Activated naive CD4-positive, alpha-beta T cell treated with anti-CD3 and anti-CD28 coated beads, Interleukin-2, amount 10 ng/mL, durations not matched to agents 7 days and 5 days (primary cell): Measurements from ENCODE around the gene ACHE.
"Not testable (repeated sequence)": the region's sequence is repeated elsewhere in the genome, so short reads cannot be mapped to it uniquely, and the experiment has no call there.

Source experiments
- CTCF ChIA-PET: fragments of 350-600 bp; sonication (Branson Sonifier 250); formaldehyde crosslinking; loops from one replicate; lab custom pipeline; 2021; ENCODE audit warnings: antibody characterized with exemption; lab: Charles Lee
- DNase-seq: peaks from one replicate; pipeline ENCODE4 v3.0.0-alpha.2; 2020
- H3K27ac Mint-ChIP-seq: one replicate; pipeline ENCODE4 v1.8.0; 2021; ENCODE audit warnings: mild to moderate bottlenecking, moderate library complexity, mixed read lengths
- H3K27me3 Mint-ChIP-seq: one replicate; pipeline ENCODE4 v1.8.0; 2021; ENCODE audit warnings: mild to moderate bottlenecking, mixed read lengths
- H3K36me3 Mint-ChIP-seq: one replicate; pipeline ENCODE4 v1.8.0; 2021; ENCODE audit warnings: mixed read lengths
- H3K4me1 Mint-ChIP-seq: one replicate; pipeline ENCODE4 v1.8.0; 2021; ENCODE audit warnings: mixed read lengths
- H3K4me3 Mint-ChIP-seq: one replicate; pipeline ENCODE4 v1.8.0; 2021; ENCODE audit warnings: mild to moderate bottlenecking, moderate library complexity, mixed read lengths
- H3K9me3 Mint-ChIP-seq: one replicate; pipeline ENCODE4 v1.8.0; 2021; ENCODE audit warnings: mixed read lengths

Gene ACHE

DNA sequence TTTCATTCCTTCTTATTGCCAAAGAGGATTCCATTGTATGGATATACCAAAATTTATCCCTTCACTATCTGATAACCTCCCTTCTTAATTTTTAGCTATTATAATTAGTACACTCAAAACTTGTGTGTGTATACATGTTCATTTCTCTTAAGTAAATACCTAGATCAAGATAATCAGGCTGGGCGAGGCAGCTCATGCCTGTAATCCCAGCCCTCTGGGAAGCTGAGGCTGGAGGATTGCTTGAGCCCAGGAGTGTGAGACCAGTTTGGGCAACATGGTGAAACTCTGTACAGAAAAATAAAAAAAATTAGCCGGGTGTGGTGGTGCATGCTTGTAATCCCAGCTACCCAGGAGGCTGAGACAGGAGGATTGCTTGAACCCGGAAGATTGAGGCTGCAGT, 15.8 kb upstream of the ACHE start:
- Mint-ChIP-seq H3K9me3 (no peaks in the 10 kb centered on the region), H3K4me1 (peaks cover 7% of the 10 kb centered on the region), H3K36me3 (no peaks in the 10 kb centered on the region), H3K27me3 (peaks cover 15% of the 10 kb centered on the region), H3K4me3 (no peak overlapping the region), H3K27ac (no peak overlapping the region)
- CTCF ChIA-PET = interaction anchor here (0.6 kb wide), 1 partner anchor 1191 kb away, joined by 3 read pairs; no protein-coding TSS in a partner anchor
- DNase-seq = no peak

DNA sequence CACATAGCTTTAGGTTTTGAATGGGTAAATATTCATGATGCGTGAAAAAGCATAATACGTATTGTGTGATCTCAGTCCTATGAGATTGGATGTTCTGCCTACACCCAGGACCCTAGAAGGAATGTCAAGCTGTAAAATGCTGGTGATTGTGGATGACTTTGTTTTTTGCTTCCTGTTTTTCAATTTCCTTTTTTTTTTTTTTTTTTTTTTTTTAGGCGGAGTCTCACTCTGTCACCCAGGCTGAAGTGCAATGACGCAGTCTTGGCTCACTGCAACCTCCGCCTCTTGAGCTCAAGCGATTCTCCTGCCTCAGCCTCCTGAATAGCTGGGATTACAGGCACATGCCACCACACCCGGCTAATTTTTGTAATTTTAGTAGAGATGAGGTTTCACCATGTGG, 14.8 kb upstream of the ACHE start:
- H3K27ac Mint-ChIP-seq, DNase-seq, CTCF ChIA-PET, H3K4me3 Mint-ChIP-seq, H3K36me3 Mint-ChIP-seq, H3K4me1 Mint-ChIP-seq, H3K9me3 Mint-ChIP-seq: not testable (repeated sequence)
- H3K27me3 Mint-ChIP-seq = peaks cover 15% of the 10 kb centered on the region

DNA sequence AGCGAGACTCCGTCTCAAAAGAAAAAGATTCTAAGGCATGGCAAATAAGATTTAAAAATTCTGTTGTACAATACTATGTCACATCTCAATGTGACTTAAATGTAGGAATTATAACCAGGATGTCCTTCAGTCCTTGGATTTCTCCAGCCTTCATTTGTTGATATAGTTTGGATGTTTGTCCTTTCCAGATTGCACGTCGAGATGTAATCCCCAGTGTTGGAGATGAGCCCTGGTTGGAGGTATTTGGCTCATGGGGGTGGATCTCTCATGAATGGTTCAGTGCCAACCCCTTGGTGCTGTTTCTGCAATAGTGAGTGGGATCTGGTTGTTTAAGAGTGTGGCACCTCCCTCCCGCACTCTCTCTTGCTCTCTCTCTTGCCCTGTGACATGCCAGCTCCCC, 12.8 kb upstream of the ACHE start:
- no peaks in the 10 kb centered on the region for H3K36me3 Mint-ChIP-seq
- H3K4me1 Mint-ChIP-seq = peaks cover 7% of the 10 kb centered on the region
- peaks cover 15% of the 10 kb centered on the region for H3K27me3 Mint-ChIP-seq
- no peak overlapping the region for H3K27ac Mint-ChIP-seq
- H3K4me3 Mint-ChIP-seq = no peak overlapping the region
- no peaks in the 10 kb centered on the region for H3K9me3 Mint-ChIP-seq
- no peak for DNase-seq
- CTCF ChIA-PET = no interaction called here

DNA sequence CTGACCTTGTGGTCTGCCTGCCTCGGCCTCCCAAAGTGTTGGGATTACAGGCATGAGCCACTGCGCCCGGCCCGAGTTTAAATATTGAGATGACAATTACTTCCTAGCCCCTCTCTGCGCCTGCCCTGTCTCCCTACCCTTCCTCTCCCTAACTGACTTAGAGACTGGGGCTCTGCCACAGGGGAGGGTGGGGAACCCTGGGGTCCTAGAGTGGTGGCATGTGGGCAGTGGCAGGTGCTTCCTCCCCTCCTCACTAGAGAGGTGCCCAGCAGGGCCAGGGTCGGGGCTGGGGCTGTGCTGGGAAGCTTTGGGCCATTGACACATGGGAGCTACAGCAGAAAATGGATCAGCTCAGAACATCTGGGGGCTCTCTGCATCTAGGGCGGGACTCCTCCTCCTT, 7.0 kb upstream of the ACHE start:
- no peaks in the 10 kb centered on the region for H3K36me3 Mint-ChIP-seq
- H3K4me1 Mint-ChIP-seq = peaks cover 4% of the 10 kb centered on the region
- no peaks in the 10 kb centered on the region for H3K9me3 Mint-ChIP-seq
- no peak for DNase-seq
- CTCF ChIA-PET = no interaction called here
- H3K4me3 Mint-ChIP-seq = no peak overlapping the region
- peaks cover 44% of the 10 kb centered on the region for H3K27me3 Mint-ChIP-seq
- no peak overlapping the region for H3K27ac Mint-ChIP-seq

DNA sequence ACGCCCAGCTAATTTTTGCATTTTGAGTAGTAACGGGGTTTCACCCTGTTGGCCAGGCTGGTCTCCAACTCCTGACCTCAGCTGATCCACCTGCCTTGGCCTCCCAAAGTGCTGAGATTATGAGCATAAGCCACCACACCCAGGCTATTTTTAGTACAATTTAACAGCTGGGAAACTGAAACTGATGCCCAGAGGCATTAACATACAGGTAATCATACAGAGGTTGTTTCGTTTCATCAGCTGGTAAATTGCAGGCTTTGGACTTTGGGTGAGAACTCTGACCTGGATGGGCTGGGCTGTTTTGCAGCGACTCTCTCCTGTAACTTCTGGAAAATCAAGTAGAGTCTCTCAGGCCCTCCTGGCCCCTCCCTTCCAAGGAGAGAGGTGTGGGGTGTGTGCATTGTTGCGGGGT, 6.2 kb upstream of the ACHE start:
- CTCF ChIA-PET = interaction anchor here (1.2 kb wide), 1 partner anchor 64 kb away, joined by 3 read pairs; no protein-coding TSS in a partner anchor
- DNase-seq = no peak
- peaks cover 4% of the 10 kb centered on the region for H3K4me1 Mint-ChIP-seq
- H3K36me3 Mint-ChIP-seq = no peaks in the 10 kb centered on the region
- peaks cover 50% of the 10 kb centered on the region for H3K27me3 Mint-ChIP-seq
- H3K27ac Mint-ChIP-seq = no peak overlapping the region
- no peak overlapping the region for H3K4me3 Mint-ChIP-seq
- H3K9me3 Mint-ChIP-seq = no peaks in the 10 kb centered on the region

DNA sequence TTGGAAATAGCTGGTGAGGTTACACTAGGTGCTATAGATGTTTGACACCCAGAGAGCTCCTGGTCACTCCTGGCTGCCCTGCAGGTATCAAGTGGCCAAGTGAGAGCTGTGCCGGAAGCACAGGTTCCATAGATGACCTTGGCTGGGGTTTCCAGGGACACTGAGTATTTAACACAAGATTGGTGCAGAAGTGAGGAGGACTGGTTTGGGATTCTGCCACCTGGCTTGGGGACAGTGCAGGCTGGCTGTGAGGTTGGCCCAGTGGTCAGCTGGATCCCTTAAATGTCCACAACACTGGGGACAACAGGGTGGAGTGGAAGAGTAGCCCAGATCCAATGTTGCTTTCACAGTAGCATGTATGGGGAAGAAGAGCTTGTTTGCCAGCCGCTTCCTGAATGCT, 5.3 kb upstream of the ACHE start:
- Mint-ChIP-seq H3K27me3 (peaks cover 57% of the 10 kb centered on the region), H3K27ac (no peak overlapping the region), H3K9me3 (no peaks in the 10 kb centered on the region), H3K4me3 (no peak overlapping the region), H3K36me3 (no peaks in the 10 kb centered on the region), H3K4me1 (peaks cover 9% of the 10 kb centered on the region)
- CTCF ChIA-PET = interaction anchor here (0.9 to 3.9 kb wide), 3 partner anchors 65 to 176 kb away, joined by 3 to 21 read pairs (median 4); no protein-coding TSS in a partner anchor
- no peak for DNase-seq

DNA sequence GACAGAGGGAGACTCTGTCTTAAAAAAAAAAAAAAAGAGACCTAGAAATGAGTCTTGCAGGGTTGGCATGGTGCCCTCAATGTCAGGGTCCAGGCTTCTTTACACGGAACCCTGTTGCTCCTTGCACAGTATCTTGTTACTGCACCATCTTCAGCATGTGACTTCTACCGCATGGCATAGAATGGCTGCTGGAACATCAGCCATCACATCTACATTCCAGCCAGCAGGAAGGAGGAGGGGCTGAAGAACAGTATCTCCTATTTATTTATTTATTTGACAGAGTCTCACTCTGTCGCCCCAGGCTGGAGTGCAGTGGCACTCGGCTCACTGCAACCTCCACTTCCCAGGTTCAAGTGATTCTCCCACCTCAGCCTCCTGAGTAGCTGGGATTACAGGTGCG, 3.7 kb upstream of the ACHE start:
- CTCF ChIA-PET = interaction anchor here (0.6 to 3.9 kb wide), 2 partner anchors 159 to 180 kb away, joined by 3 to 21 read pairs; no protein-coding TSS in a partner anchor
- Mint-ChIP-seq H3K27me3 (peaks cover 73% of the 10 kb centered on the region), H3K4me1 (peaks cover 11% of the 10 kb centered on the region), H3K36me3 (no peaks in the 10 kb centered on the region), H3K27ac (no peak overlapping the region), H3K9me3 (no peaks in the 10 kb centered on the region), H3K4me3 (no peak overlapping the region)
- DNase-seq = no peak

DNA sequence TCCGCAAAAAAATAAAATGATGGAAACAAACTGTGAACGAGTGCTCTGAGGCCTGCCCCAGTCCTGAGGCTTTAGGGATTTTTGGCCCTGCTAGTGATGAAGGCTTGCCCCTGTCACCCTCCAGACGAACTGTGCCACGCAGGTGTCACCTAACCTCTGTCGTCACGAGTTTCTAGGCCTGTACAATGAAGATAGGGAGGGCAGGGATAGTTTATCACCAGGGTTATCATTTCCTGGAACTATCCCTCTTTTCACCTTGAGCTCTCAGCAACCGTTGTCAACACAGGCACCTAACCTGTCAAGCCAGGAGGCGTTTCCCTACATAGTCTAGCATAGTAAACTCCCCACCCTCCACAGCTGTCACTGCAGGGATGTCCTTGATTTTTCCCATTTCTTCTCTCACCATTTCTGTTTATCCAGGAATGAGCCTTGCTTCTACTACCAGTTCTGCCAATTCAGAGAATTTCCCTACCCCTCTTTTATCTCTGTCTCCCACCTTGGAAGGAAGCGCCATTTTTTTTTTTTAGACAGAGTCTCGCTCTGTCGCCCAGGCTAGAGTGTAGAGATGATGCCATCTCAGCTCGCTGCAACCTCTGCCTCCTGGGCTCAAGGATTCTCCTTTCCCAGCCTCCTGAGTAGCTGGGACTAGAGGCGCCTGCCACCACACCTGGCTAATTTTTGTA, 2.2 kb upstream of the ACHE start:
- H3K27me3 Mint-ChIP-seq = peaks cover 85% of the 10 kb centered on the region
- no peak for DNase-seq
- no peak overlapping the region for H3K27ac Mint-ChIP-seq
- no peaks in the 10 kb centered on the region for H3K9me3 Mint-ChIP-seq
- peaks cover 14% of the 10 kb centered on the region for H3K4me1 Mint-ChIP-seq
- no peak overlapping the region for H3K4me3 Mint-ChIP-seq
- H3K36me3 Mint-ChIP-seq = no peaks in the 10 kb centered on the region
- CTCF ChIA-PET = interaction anchor here (0.6 to 3.9 kb wide), 4 partner anchors 161 to 612 kb away, joined by 3 to 21 read pairs (median 4); no protein-coding TSS in a partner anchor

DNA sequence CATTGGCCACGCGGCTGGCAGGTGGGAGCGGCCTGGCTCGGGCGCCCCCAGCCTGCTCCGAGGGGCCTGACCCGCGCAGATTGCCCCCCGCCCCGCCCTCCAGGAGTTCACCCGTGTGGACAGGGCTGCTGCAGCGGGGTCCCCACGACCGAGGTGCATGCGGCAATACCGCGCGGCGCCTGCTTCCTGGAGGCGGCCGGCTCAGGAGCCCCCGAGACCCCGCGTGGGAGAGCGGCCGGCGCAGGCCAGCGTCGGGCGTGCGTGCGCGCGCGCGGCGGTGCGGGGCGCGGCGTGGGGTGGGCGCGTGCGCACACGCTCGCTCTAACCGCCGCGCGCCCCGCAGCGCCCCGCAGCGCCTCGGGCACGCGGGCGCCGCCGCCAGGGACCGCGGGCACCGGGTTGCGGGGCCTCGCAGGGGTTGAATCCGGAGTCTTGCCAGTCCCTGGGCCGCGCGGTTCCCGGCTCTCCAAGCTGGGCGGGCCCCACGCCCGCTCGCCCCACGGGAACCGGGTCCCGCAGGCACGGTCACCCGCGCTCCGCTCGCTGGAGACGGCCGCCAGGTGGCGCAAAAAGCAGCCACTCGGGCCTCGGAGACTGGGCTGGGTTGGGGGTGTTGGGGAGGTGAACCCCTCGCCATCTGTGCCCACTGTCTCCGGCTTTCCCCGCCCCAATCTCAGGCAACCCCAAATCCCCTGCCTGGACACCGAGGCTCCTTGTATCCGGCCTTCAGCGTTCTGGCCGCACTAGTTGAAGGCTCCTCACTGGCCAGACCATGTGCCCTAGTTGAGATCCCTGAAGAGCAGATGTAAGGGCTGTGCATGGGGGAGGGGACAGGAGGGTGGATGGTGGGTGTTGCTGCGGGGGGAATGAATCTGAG, 1.3 kb upstream of the ACHE start:
- Mint-ChIP-seq H3K36me3 (no peaks in the 10 kb centered on the region), H3K27me3 (peaks cover 86% of the 10 kb centered on the region), H3K9me3 (no peaks in the 10 kb centered on the region), H3K27ac (no peak overlapping the region), H3K4me3 (peak overlapping the region; percentile 39), H3K4me1 (peaks cover 16% of the 10 kb centered on the region)
- CTCF ChIA-PET = interaction anchor here (2.2 kb wide), 1 partner anchor 180 kb away, joined by 6 read pairs; no protein-coding TSS in a partner anchor
- DNase-seq = peak; percentile 72

DNA sequence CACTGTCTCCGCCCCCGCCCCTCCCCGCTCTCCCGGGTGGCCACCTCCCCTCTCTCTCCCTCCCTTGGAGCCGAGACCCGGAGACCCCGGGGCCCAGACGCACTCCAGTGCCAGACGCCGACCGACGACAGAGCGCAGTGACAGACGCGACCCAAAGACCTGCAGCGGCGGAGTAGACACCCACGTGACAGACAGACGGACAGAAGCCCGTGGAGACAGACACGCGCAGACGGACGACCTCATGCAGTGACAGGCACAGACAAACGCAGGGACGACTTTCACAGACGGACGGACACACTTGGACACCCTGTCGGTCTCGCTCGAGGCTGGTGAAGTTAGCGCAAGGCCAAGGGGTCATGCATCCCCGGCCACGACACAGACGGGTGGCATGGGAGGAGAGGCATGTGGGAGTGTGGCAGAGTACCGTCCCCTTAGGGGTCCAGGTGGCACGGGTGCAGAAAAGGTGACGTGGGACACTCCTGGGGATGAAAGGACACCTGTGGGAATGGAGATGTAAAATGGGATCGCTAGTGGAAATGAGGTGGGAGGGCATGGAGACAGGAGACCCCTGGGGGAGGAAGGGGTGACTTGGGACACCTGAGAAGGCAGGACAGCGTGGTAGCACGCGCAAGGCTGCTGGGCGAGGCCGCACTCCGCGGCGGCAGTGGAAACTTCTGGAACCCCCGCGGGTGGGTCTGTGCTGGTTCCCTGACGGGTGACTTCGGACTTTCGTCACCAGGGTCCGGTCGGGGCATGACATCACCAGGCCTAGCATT, 456 bp upstream of the ACHE start:
- H3K27me3 Mint-ChIP-seq = peaks cover 93% of the 10 kb centered on the region
- no peaks in the 10 kb centered on the region for H3K9me3 Mint-ChIP-seq
- H3K27ac Mint-ChIP-seq = peak overlapping the region; percentile 3
- H3K4me3 Mint-ChIP-seq = peak overlapping the region; percentile 62
- peaks cover 23% of the 10 kb centered on the region for H3K4me1 Mint-ChIP-seq
- CTCF ChIA-PET = no interaction called here
- H3K36me3 Mint-ChIP-seq = no peaks in the 10 kb centered on the region
- no peak for DNase-seq

DNA sequence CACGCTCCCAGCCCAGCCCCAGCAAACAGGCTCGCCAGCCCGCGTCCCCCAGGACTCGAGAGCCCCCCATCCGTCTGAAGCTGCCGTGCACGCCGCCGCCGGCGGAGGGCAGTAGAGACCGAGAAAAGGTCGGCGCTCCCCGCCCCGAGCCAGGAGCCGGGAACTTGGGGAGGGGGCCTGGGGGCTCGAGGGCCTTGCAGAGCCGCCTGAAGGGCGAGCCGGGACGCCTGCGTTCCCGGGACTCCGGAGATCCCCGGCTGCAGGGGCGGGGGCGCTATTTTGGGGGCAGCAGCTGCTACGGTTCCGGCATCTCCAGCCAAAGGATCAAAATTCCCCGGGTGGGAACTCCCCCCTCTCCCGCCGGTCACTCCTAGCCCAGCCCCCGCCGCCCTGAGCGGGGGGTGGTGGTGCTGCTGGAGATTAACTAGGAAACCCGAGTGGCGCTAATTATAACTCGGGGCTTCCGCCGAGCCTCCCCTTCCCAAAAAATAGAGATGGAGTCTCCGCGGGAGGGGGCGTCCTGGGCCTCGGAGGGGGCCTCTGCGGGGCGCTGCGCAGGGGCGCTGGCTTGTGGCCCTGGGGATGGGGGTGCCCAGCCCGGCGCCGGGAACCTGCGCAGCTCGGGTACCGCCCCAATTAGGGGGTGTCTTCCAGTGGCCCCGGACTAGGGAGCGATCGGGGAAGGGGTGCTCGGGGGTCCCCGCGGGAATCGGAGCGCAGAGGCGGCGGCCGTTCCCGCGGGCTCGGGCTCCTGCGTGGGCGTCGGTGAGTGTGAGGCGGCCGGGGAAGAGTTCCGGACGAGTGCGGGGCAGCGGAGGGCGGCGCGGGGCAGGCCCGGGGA, 608 bp downstream of the ACHE start:
- peak; percentile 65 for DNase-seq

DNA sequence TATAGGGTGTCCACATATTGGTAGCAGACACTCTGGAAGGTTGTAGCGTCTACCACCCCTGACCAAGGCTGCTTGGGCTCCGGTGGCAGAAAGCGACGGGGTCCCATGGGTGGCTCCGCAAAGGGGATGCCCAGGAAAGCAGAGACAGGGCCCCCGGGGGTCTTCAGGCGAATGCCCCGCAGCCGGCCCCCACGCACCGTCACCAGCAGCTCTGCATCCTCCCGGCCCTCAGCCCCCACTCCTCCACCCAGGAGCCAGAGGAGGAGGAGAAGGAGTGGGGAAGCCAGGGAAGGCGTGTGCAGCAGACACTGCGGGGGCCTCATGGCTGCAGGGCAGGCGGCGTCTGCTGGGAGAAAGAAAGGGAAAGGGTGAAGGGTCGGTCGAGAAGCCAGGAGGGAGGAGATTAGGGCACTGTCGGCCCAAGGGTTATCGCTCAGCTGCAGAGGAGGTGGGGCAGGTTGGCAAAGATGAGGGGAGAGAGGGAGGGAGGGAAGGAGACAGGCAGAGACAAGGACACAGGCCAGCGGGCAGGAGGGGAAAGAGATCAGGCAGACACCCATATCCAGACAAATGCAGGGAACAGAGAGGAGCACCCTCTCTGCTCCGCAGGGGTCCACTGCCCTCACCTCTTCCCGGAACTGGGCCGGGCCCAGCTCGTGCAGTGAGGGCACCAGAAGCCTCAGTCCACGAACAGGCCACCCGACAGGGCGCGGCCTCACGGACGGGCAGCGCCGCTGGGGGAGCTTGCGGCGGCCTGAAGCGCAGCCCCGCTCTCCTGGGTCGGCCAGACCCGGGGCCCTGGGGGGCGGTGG, 1.6 kb downstream of the ACHE start:
- H3K27me3 Mint-ChIP-seq = peaks cover 92% of the 10 kb centered on the region
- H3K4me3 Mint-ChIP-seq = no peak overlapping the region
- H3K9me3 Mint-ChIP-seq = no peaks in the 10 kb centered on the region
- H3K4me1 Mint-ChIP-seq = peaks cover 32% of the 10 kb centered on the region
- CTCF ChIA-PET = interaction anchor here (0.8 to 1.6 kb wide), 8 partner anchors 10 to 388 kb away, joined by 3 to 6 read pairs (median 4); no protein-coding TSS in a partner anchor
- no peak for DNase-seq
- H3K36me3 Mint-ChIP-seq = no peaks in the 10 kb centered on the region
- H3K27ac Mint-ChIP-seq = peak overlapping the region; percentile 62

More for the DNA sequence above, 608 bp downstream of the ACHE start:
- CTCF ChIA-PET = interaction anchor here (0.8 to 1.6 kb wide), 7 partner anchors 9 to 387 kb away, joined by 3 to 6 read pairs (median 4); no protein-coding TSS in a partner anchor
- peaks cover 94% of the 10 kb centered on the region for H3K27me3 Mint-ChIP-seq
- H3K4me1 Mint-ChIP-seq = peaks cover 30% of the 10 kb centered on the region
- H3K27ac Mint-ChIP-seq = no peak overlapping the region
- no peaks in the 10 kb centered on the region for H3K9me3 Mint-ChIP-seq
- no peak overlapping the region for H3K4me3 Mint-ChIP-seq
- H3K36me3 Mint-ChIP-seq = no peaks in the 10 kb centered on the region
